HepG2 (cell line): ENCODE measurements around the gene SSBP2.

Experiments
- IRF2 ChIP-seq: IDR thresholded peaks from 2 replicates; pipeline ENCODE4 v1.6.1; 2018; ENCODE audit warnings: missing genetic modification reagents, missing compliant biosample characterization
- MTA1 ChIP-seq: sonication (generic); formaldehyde crosslinking; IDR thresholded peaks from 2 replicates; pipeline ENCODE4 v1.4.0; 2020; ENCODE audit warnings: missing genetic modification reagents, mild to moderate bottlenecking, borderline replicate concordance
- SMC3 ChIP-seq: IDR thresholded peaks from 2 replicates; pipeline ENCODE4 v1.6.1; 2011; ENCODE audit warnings: low read length, improper control_type of control experiment
- YY1 ChIP-seq: IDR thresholded peaks from 2 replicates; pipeline ENCODE4 v1.6.1; 2011; ENCODE audit warnings: low read length, low read depth, moderate library complexity, mild to moderate bottlenecking; ENCODE audit not compliant: insufficient read depth, insufficient replicate concordance
- TF ChIP-seq, protein P1 (sequence below): IDR thresholded peaks from 2 replicates; pipeline ENCODE4 v1.6.1; 2018; ENCODE audit warnings: missing genetic modification reagents, mild to moderate bottlenecking, missing compliant biosample characterization
- TF ChIP-seq, protein P2 (sequence below): sonication (generic); formaldehyde crosslinking; IDR thresholded peaks from 2 replicates; pipeline ENCODE4 v1.4.0; 2020; ENCODE audit warnings: mild to moderate bottlenecking, missing genetic modification reagents

DNA sequence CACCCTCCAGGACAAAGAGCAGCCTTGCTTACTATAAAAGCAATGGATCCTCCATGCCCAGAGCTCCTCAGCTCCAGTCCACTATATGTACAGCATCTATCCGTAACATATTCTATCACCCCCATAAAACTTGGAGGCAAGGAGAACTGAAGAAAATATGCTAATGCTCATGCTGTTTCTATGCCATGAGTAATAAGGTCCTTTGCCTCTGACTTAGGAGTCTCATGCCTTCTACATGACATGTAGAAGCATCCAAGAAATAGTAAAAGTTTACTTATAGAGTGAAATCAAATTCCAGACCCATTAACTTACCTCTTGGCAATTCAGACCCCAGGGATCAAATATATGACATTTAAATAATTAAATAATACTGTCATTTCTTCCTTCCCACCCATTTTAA is 33.7 kb downstream of the SSBP2 start:
- TF ChIP-seq, protein P1, sequence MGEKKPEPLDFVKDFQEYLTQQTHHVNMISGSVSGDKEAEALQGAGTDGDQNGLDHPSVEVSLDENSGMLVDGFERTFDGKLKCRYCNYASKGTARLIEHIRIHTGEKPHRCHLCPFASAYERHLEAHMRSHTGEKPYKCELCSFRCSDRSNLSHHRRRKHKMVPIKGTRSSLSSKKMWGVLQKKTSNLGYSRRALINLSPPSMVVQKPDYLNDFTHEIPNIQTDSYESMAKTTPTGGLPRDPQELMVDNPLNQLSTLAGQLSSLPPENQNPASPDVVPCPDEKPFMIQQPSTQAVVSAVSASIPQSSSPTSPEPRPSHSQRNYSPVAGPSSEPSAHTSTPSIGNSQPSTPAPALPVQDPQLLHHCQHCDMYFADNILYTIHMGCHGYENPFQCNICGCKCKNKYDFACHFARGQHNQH (CRISPR knock-in tag) = no peak
- TF ChIP-seq SMC3 = no peak
- TF ChIP-seq IRF2 (CRISPR knock-in tag) = no peak
- TF ChIP-seq YY1 = no peak
- TF ChIP-seq, protein P2, sequence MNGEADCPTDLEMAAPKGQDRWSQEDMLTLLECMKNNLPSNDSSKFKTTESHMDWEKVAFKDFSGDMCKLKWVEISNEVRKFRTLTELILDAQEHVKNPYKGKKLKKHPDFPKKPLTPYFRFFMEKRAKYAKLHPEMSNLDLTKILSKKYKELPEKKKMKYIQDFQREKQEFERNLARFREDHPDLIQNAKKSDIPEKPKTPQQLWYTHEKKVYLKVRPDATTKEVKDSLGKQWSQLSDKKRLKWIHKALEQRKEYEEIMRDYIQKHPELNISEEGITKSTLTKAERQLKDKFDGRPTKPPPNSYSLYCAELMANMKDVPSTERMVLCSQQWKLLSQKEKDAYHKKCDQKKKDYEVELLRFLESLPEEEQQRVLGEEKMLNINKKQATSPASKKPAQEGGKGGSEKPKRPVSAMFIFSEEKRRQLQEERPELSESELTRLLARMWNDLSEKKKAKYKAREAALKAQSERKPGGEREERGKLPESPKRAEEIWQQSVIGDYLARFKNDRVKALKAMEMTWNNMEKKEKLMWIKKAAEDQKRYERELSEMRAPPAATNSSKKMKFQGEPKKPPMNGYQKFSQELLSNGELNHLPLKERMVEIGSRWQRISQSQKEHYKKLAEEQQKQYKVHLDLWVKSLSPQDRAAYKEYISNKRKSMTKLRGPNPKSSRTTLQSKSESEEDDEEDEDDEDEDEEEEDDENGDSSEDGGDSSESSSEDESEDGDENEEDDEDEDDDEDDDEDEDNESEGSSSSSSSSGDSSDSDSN (CRISPR knock-in tag) = no peak
- TF ChIP-seq MTA1 (CRISPR knock-in tag) = no peak
